ENCODE measurements around the gene CACYBP. TPM values are rescaled to one million over a fixed set of nuclear protein-coding genes. Genes with fewer than 3 reads are reported as not detected.

Gene CACYBP
- total RNA-seq, 1 donor from 2014 or later = 91.5 TPM

DNA sequence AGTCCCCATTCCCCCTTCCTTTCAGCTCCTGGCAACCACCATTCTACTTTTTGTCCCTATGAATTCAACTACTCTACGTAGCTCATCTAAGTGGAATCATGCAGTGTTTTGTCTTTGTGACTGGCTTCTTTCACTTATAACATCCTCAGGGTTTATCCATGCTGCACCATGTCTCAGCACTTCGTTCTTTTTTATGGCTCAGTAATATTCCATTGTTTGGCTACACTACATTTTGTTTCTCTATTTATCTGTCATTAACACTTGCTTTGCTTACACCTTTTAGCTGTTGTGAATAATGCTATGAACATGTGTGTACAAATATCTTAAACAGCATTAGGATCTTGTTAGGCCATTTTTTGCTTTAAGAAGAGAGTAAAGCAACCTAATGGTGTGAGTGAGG, 25.0 kb downstream of the CACYBP start:
- Mint-ChIP-seq H3K4me1 (ENCODE audit: low read depth) (peaks cover 6% of the 10 kb centered on the region), H3K27me3 (no peaks in the 10 kb centered on the region), H3K9me3 (ENCODE audit: low read depth) (no peaks in the 10 kb centered on the region), H3K36me3 (ENCODE audit: insufficient read depth) (no peaks in the 10 kb centered on the region), H3K4me3 (ENCODE audit: low read depth) (peak overlapping the region; percentile 60), H3K27ac (no peak overlapping the region)
- TF ChIP-seq, protein P1, sequence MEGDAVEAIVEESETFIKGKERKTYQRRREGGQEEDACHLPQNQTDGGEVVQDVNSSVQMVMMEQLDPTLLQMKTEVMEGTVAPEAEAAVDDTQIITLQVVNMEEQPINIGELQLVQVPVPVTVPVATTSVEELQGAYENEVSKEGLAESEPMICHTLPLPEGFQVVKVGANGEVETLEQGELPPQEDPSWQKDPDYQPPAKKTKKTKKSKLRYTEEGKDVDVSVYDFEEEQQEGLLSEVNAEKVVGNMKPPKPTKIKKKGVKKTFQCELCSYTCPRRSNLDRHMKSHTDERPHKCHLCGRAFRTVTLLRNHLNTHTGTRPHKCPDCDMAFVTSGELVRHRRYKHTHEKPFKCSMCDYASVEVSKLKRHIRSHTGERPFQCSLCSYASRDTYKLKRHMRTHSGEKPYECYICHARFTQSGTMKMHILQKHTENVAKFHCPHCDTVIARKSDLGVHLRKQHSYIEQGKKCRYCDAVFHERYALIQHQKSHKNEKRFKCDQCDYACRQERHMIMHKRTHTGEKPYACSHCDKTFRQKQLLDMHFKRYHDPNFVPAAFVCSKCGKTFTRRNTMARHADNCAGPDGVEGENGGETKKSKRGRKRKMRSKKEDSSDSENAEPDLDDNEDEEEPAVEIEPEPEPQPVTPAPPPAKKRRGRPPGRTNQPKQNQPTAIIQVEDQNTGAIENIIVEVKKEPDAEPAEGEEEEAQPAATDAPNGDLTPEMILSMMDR (IDR thresholded peaks at IDR 0.05; ENCODE audit: unreplicated experiment) = no peak
- DNase-seq (ENCODE audit: low spot score, unreplicated experiment) = no peak

DNA sequence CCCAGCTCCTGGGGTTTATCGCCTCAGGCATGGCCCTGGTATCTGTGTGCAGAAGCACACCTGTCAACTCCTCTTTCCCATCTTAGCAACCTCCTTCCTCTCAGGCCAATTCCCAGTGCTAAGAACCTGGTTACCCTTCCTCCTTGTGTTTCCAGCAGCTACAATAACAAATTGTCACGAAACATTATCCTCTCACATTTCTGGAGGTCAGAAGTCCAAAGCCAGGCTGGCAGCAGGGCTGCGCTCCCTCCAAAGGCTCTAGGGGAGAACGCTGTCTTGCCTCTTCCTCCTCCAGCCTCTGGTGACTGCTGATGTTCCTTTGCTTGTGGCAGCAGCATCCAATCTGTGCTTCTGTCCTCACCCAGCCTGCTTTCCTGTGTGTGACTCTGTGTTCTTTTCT, 34.2 kb downstream of the CACYBP start:
- no peaks in the 10 kb centered on the region for H3K27me3 Mint-ChIP-seq
- no peaks in the 10 kb centered on the region for H3K36me3 Mint-ChIP-seq (ENCODE audit: insufficient read depth)
- no peak for DNase-seq (ENCODE audit: low spot score, unreplicated experiment)
- H3K9me3 Mint-ChIP-seq (ENCODE audit: low read depth) = no peaks in the 10 kb centered on the region
- H3K4me1 Mint-ChIP-seq (ENCODE audit: low read depth) = no peaks in the 10 kb centered on the region
- TF ChIP-seq, protein P1 (IDR thresholded peaks at IDR 0.05; ENCODE audit: unreplicated experiment) = no peak
- no peak overlapping the region for H3K4me3 Mint-ChIP-seq (ENCODE audit: low read depth)
- peak overlapping the region; percentile 11 for H3K27ac Mint-ChIP-seq

DNA sequence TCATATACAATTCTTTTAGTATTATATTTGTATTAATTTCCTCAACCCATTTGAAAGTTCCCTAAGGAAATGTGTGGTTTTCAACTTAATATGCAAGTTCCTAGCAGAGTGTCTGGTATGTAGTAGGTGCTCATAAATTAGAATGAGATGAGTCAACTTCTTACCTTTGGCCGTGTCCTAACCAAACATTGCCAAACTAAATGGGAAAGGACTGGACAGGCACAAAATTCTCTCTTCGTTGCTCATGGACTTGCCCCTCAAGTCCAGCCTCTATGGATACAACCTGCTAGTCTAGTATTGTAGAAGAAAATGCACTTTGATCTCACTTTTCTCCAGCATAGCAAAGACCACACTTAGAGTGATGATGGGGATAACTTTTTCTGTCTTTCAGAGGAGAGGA, 35.0 kb downstream of the CACYBP start:
- Mint-ChIP-seq H3K4me1 (ENCODE audit: low read depth) (no peaks in the 10 kb centered on the region), H3K4me3 (ENCODE audit: low read depth) (no peak overlapping the region), H3K9me3 (ENCODE audit: low read depth) (no peaks in the 10 kb centered on the region), H3K27me3 (no peaks in the 10 kb centered on the region), H3K36me3 (ENCODE audit: insufficient read depth) (no peaks in the 10 kb centered on the region), H3K27ac (no peak overlapping the region)
- DNase-seq (ENCODE audit: low spot score, unreplicated experiment) = no peak
- TF ChIP-seq, protein P1 (IDR thresholded peaks at IDR 0.05; ENCODE audit: unreplicated experiment) = no peak

DNA sequence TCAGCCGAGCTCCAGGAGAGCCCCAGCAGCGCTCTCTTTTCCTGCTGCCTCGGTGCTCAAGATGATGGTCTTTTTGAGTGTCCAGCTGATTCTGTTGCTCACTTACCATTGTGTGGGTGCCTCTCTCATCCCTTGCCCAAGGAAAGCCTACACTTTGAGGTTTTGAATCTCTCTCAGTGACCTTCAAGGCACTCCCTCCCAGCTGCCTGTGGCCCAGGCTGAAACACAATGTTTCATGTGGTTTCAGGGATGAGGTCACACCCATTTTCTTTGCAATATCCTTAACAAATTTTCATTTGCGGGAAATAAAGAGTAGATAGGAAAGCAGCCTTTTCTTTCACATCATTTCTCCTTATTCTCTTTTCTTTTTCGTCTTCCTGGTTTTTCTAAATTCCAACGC, 36.1 kb downstream of the CACYBP start:
- DNase-seq (ENCODE audit: low spot score, unreplicated experiment) = no peak
- Mint-ChIP-seq H3K27ac (no peak overlapping the region), H3K9me3 (ENCODE audit: low read depth) (no peaks in the 10 kb centered on the region), H3K4me3 (ENCODE audit: low read depth) (no peak overlapping the region), H3K4me1 (ENCODE audit: low read depth) (no peaks in the 10 kb centered on the region), H3K36me3 (ENCODE audit: insufficient read depth) (no peaks in the 10 kb centered on the region), H3K27me3 (peaks cover 2% of the 10 kb centered on the region)
- TF ChIP-seq, protein P1 (IDR thresholded peaks at IDR 0.05; ENCODE audit: unreplicated experiment) = no peak

DNA sequence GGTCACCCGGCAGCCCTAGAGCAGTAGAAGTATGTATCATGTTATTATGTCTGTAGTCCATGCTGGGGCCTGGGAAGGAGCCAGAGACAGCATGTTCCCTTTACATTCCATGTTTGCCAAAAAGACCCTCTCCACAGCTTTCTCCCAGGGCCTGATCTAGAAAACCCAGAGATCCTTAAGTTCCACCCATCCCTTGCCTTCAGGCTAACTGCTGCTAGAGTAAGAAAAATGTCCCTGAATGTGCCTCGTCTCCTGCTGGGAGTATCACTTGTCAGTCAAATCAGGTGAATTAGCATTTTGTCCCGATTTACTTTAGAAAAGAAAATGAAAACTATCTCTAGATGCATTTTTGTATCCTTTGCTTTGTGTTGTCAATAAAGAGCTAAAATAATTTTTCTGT, 36.7 kb downstream of the CACYBP start:
- no peaks in the 10 kb centered on the region for H3K4me1 Mint-ChIP-seq (ENCODE audit: low read depth)
- H3K4me3 Mint-ChIP-seq (ENCODE audit: low read depth) = no peak overlapping the region

More for the DNA sequence above, 36.7 kb downstream of the CACYBP start:
- H3K27ac Mint-ChIP-seq = no peak overlapping the region
- TF ChIP-seq, protein P1 (IDR thresholded peaks at IDR 0.05; ENCODE audit: unreplicated experiment) = no peak
- H3K9me3 Mint-ChIP-seq (ENCODE audit: low read depth) = no peaks in the 10 kb centered on the region
- H3K27me3 Mint-ChIP-seq = peaks cover 2% of the 10 kb centered on the region
- no peak for DNase-seq (ENCODE audit: low spot score, unreplicated experiment)
- H3K36me3 Mint-ChIP-seq (ENCODE audit: insufficient read depth) = no peaks in the 10 kb centered on the region
